Right lobe of liver (tissue), 6 donors: ENCODE data around the gene VGLL4. TPM values are rescaled to one million over a fixed set of nuclear protein-coding genes. Genes with fewer than 3 reads are reported as not detected.

Source experiments
- ATAC-seq, 4 donors: fragments of 200-7000 bp; cut with Tn5 transposase; one replicate each; pipeline ENCODE4 v1.9.1; 2020; ENCODE audit warnings: mild to moderate bottlenecking in 4 of 4, moderate library complexity in 4 of 4
- DNase-seq, 3 donors: peaks; one replicate each; pipeline ENCODE4 v3.0.0-alpha.2; 2020
- H3K27ac ChIP-seq, 3 donors: fragments of 200-600 bp; one replicate each; pipeline ENCODE4 v1.8.0; 2022
- H3K27me3 ChIP-seq, 2 donors: fragments of 200-600 bp; one replicate each; pipeline ENCODE4 v1.8.0; 2022
- H3K36me3 ChIP-seq, 4 donors: fragments of 200-600 bp; sonication (generic) in 1 of 4; one replicate each; pipeline versions ENCODE4 v1.5.1 to v1.8.0; 2017 to 2022; ENCODE audit warnings: control low read depth in 1 of 4
- H3K4me1 ChIP-seq, 4 donors: fragments of 200-600 bp; sonication (generic) in 1 of 4; one replicate each; pipeline versions ENCODE4 v1.5.1 to v1.8.0; 2017 to 2022; ENCODE audit warnings: control low read depth in 1 of 4
- H3K4me3 ChIP-seq, 3 donors: fragments of 200-600 bp; one replicate each; pipeline ENCODE4 v1.8.0; 2022
- H3K9me3 ChIP-seq, 4 donors: fragments of 200-600 bp; sonication (generic) in 1 of 4; one replicate each; pipeline versions ENCODE4 v1.5.1 to v1.8.0; 2017 to 2022; ENCODE audit warnings: control low read depth in 1 of 4
- CTCF ChIP-seq, 4 donors: fragments of 200-600 bp in 3 of 4; fragments of 450-650 bp in 1 of 4; IDR thresholded peaks; one replicate each; pipeline versions ENCODE4 v1.5.1 to v1.8.0; 2016 to 2022; ENCODE audit warnings: antibody characterized with exemption in 4 of 4, mild to moderate bottlenecking in 2 of 4
- POLR2A ChIP-seq: fragments of 450-650 bp; IDR thresholded peaks from one replicate; pipeline ENCODE4 v1.6.1; 2017; ENCODE audit warnings: antibody characterized with exemption, mild to moderate bottlenecking
- WGBS: methylation state at CpG from one replicate; pipeline ENCODE4 v1.1.6; 2018; ENCODE audit warnings: low coverage, low lambda C conversion rate; ENCODE audit not compliant: insufficient coverage; ENCODE audit errors: missing lambda C conversion rate; 5-methylcytosine and 5-hydroxymethylcytosine counted together
- intact Hi-C, 2 donors: fragments of 100-400 bp; cut with DNase I; formaldehyde crosslinking; loops; one replicate each; pipeline versions ENCODE4 v1.11.2 to v1.14.1; 2022
- total RNA-seq, 6 experiments: library from RNA; depleted of rRNA in 2 of 6; stranded (reverse); fragments of >200 nt in 2 of 6; fragmentation: NEBNext Ultra II Directional in 3 of 6; extraction: Animal tissue kit (Norgen Biotek cat#: 25700) in 3 of 6; gene quantifications; one replicate each; pipeline versions ENCODE4 v1.1.0 to v1.2.4, GENCODE V29; 2016 to 2023
- donor health status: DM: no; HTN: yes; CAD: no.
- donor health status: DM: no; HTN: no; CAD: no.
- donor health status: DM: no; HTN: no; CAD: no.
- donor health status: DM: no; HTN: yes; CAD: no.
- donor health status: DM: no; HTN: yes; CAD: no.

VGLL4 gene
- total RNA-seq, 6 experiments from 2014 or later: 10.4 to 22.4 (median 15.2) TPM

- H3K27me3 ChIP-seq: no peaks in the 10 kb centered on the region
- ATAC-seq (no peak), DNase-seq (no peak)
- 69% methylated on average over 9 of the region's 13 CpGs for WGBS
- no peak overlapping the region for H3K27ac ChIP-seq
- no peaks in the 10 kb centered on the region for H3K36me3 ChIP-seq
- intact Hi-C loops: loop anchor here in 1 of 2 donors (10.0 kb wide), 1 partner anchor 281 kb away; no protein-coding TSS in a partner anchor
- H3K4me3 ChIP-seq: no peak overlapping the region
- no peaks in the 10 kb centered on the region for H3K9me3 ChIP-seq
- peaks cover 0 to 17% (median 6%) of the 10 kb centered on the region in 4 donors for H3K4me1 ChIP-seq
- TF ChIP-seq POLR2A (no peak), CTCF (IDR thresholded peaks at IDR 0.05) (peak in 2 of 4 donors; percentile 16 to 23)
Measured at GRCh38 chr3:11655196-11655928, 11.6 kb upstream of the VGLL4 start.

GRCh38 chr3:11654166-11654565, 10.5 kb upstream of the VGLL4 start:
- Histone ChIP-seq H3K36me3 (no peaks in the 10 kb centered on the region), H3K4me1 (peaks cover 0 to 9% (median 3%) of the 10 kb centered on the region in 4 donors), H3K27ac (no peak overlapping the region), H3K4me3 (no peak overlapping the region), H3K9me3 (no peaks in the 10 kb centered on the region), H3K27me3 (no peaks in the 10 kb centered on the region)
- intact Hi-C loops: loop anchor here (5.0 to 10.0 kb wide), 2 partner anchors 272 to 279 kb away; no protein-coding TSS in a partner anchor
- DNase-seq (no peak), ATAC-seq (no peak)
- TF ChIP-seq POLR2A (no peak), CTCF (IDR thresholded peaks at IDR 0.05) (no peak)
- WGBS: 80% methylated on average over 4 of the region's 4 CpGs

- Histone ChIP-seq H3K4me3 (no peak overlapping the region), H3K27ac (no peak overlapping the region), H3K4me1 (peaks cover 0 to 4% (median 1%) of the 10 kb centered on the region in 4 donors), H3K9me3 (no peaks in the 10 kb centered on the region), H3K27me3 (no peaks in the 10 kb centered on the region), H3K36me3 (no peaks in the 10 kb centered on the region)
- intact Hi-C loops: loop anchor here (5.0 to 10.0 kb wide), 2 partner anchors 271 to 279 kb away; no protein-coding TSS in a partner anchor
- 73% methylated on average over 11 of the region's 11 CpGs for WGBS
- TF ChIP-seq CTCF (IDR thresholded peaks at IDR 0.05) (peak in 1 of 4 donors; percentile 28), POLR2A (no peak)
- peak; percentile 39 to 80 (median 68) for ATAC-seq
- no peak for DNase-seq
Measured at GRCh38 chr3:11653298-11654055, 9.8 kb upstream of the VGLL4 start.

GRCh38 chr3:11651900-11652299, 8.2 kb upstream of the VGLL4 start:
- DNase-seq: no peak
- H3K27ac ChIP-seq: no peak overlapping the region

More at GRCh38 chr3:11651900-11652299, 8.2 kb upstream of the VGLL4 start:
- Histone ChIP-seq H3K36me3 (no peaks in the 10 kb centered on the region), H3K4me1 (no peaks in the 10 kb centered on the region), H3K4me3 (no peak overlapping the region), H3K27me3 (no peaks in the 10 kb centered on the region), H3K9me3 (no peaks in the 10 kb centered on the region)
- intact Hi-C loops: loop anchor here (5.0 to 10.0 kb wide), 2 partner anchors 270 to 277 kb away; no protein-coding TSS in a partner anchor
- TF ChIP-seq CTCF (IDR thresholded peaks at IDR 0.05) (peak; percentile 44 to 60 (median 53)), POLR2A (no peak)
- 16% methylated on average over 2 of the region's 2 CpGs for WGBS
- ATAC-seq: peak in 3 of 4 donors; percentile 40 to 58 (median 50)
